GM21367 (cell line): ENCODE measurements around the gene SLC33A1.

Source experiments
- ATAC-seq: cut with Tn5 transposase; IDR thresholded peaks from one replicate; pipeline ENCODE4 v1.9.1; 2021; ENCODE audit not compliant: unreplicated experiment

SLC33A1 gene

DNA sequence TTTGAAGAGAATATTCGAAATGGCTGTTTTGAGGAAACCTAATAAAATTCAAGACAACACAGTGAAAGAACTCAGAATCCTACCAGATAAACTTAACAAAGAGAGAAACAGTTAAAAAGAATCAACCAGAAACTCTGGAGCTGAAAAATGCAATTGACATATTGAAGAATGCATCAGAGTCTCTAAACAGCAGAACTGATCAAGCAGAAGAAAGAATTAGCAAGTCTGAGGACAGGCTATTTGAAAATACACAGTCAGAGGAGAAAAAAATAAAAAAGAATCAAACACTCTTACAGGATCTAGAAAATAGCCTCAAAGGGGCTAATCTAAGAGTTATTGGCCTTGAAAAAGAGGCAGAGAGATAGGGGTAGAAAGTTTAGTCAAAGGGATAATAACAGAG lies 61.7 kb downstream of the SLC33A1 start:
- no peak for ATAC-seq

- no peak for ATAC-seq
These were observed 63.0 kb downstream of the SLC33A1 start for GRCh38 chr3:155791190-155791589.

DNA sequence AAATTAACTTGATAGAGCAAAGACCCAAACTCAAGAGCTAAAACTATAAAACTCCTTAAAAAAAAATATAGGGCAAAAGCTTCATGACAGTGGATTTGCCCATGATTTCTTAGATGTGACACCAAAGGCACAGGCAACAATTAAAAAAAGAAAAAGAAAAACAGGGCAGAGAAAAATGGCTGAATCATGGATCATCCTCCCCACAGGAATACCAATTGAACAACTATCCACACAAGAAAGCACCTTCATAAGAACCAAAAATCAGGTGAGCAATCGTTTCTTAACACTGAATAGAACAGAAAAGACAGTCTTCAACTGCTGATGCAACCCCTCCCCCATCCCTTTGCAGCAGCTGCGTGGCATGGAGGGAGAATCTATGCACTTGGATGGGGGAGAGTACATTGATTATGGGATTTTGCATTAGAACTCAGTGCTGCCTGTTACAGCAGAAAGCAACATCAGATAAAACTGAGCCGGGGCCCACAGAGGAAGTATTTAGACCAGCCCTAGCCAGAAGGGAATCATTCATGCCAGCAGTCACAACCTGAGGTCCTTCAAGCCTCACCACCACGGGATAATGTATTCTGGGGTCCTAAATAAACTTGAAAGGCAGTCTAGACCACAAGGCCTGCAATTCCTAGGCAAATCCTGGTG lies 63.8 kb downstream of the SLC33A1 start:
- no peak for ATAC-seq

DNA sequence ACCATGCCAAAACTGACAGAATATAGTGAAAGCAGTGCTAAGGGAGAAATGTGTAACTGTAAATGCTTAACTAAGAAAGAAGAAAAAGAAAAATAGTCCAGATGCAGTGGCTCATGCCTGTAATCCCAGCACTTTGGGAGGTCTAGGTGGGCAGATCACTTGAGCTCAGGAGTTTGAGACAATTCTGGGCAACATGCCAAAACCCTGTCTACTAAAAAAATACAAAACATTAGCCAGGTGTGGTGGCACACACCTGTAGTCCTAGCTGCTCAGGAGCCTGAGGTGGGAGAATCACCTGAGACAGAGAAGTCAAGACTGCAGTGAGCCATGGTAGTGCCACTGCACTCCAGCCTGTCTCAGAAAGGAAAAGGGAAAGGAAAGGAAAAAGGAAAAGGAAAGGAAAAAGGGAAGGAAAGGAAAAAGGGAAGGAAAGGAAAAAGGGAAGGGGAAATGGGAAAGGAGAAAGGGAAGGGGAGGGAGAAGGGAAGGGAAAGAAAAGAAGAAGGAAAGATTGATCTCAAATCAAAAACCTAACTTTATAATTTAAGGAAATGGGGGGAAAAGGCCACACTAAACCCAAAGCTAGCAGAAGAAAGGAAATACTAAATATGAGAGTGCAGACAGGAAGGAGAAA lies 68.4 kb downstream of the SLC33A1 start:
- ATAC-seq, result no peak

DNA sequence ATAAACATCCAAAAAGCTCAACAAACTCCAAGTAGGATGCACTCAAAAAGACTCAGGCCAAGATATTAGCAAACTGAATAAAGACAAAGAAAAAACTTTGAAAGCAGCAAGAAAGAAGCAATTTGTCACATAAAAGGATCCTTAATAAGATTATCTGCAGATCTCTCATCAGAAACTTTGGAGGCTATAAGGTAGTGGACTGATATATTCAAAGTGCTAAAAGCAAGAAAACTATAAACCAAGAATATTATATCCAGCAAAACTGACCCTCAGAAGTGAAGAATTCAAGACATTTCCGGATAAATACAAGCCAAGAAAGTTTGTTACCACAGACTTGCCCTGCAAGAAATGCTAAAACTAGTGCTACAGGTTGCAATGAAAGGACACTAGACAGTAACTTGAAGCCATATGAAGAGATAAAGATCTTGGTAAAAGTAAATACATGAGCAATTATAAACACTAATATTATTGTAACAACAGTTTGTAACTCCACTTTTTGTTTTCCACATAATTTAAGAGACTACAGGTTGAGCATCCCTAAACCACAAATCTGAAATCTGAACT lies 71.8 kb downstream of the SLC33A1 start:
- no peak for ATAC-seq

- no peak for ATAC-seq
These were observed 73.9 kb downstream of the SLC33A1 start for GRCh38 chr3:155780291-155780690.

DNA sequence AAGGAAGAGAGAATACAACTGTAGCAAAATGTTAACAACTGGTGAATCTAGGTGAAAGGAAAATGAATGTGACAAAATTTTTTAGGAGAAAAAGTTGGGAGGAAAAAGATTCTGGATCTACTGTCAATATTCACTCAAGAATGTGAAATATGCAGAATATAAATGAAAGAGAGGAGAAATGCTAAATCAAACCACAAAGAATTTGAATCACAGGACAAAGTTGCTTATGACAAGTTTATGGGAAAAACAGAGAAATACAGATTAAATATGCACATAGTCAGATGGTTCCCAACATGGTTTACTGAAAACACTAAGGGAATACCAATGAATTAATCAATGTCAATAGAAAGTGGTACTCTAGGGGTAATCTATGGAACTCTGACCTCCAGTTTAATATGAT lies 75.8 kb downstream of the SLC33A1 start:
- no peak for ATAC-seq

DNA sequence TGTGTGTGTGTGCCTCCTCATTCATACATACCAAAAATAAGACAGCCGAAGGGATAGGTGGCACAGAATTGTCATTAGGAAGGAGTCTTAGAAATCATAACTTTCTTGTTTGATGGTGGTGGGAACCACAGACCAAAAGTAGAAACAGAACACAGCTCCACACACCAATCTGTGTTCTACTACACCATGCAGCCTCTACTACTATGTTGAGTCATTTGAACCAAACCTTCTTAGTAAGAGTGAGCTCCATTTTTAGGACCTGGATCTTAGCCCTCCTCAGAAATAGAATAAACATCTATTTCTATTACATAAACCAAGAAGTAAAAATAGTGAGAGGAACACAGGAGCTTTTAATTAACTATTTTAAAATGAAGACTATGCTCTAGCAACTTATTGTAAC lies 81.4 kb downstream of the SLC33A1 start:
- no peak for ATAC-seq

GRCh38 chr3:155771126-155771525 lies 83.1 kb downstream of the SLC33A1 start:
- no peak for ATAC-seq
